Fibroblast of pulmonary artery (primary cell): Measurements from ENCODE around the gene CAPN5.

ENCODE experiments used
- DNase-seq: peaks from one replicate; pipeline ENCODE4 v3.0.0-alpha.2; 2010; ENCODE audit warnings: low read depth
- H3K4me3 ChIP-seq: replicated peaks from 2 replicates; pipeline ENCODE4 v1.5.1; 2011; ENCODE audit warnings: low read depth, mild to moderate bottlenecking, control low read depth, low read length, moderate library complexity
- CTCF ChIP-seq: IDR thresholded peaks from 2 replicates; pipeline ENCODE4 v1.5.1; 2011; ENCODE audit warnings: mild to moderate bottlenecking, control low read depth, low read length, inconsistent platforms; ENCODE audit errors: missing control alignments

Gene CAPN5

DNA sequence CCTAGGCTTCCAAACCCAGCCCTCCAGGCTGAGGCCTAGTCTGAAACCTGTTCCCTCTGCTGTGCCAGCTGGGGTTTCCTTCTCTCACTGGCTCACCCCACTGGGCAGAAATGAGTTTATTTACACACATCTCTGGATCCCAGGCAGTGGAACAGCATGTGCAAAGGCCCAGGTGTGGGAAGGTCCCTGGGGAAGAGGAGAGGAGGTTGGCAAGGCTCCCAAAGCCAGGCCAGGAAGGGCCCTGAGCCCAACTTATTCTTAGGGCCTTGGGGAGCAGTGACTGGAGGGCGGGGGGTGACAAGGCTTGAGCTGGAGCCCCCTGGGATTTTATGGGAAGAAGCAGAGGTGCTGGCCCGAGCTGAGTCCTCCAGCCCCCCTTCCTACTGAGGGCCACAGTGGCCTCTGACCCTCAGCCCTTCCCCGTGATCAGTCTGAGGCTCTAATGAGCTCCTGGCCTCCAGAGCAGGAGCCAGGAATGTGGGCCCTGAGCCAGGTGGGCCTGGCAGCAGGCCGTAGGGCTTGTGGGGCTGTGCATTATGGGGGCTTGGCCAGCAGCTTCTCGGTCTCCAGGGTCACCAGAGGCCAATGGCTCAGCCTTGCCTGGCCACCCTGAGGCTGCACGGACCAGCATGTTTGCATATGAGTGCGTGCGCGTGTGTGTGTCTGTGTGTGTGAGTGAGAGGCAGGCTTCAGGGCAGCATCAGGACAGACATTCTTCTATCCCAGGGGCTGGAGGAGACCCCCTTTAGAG is 64.2 kb downstream of the CAPN5 start:
- no peak for TF ChIP-seq CTCF
- peak; percentile 50 for DNase-seq
- no peak overlapping the region for H3K4me3 ChIP-seq

DNA sequence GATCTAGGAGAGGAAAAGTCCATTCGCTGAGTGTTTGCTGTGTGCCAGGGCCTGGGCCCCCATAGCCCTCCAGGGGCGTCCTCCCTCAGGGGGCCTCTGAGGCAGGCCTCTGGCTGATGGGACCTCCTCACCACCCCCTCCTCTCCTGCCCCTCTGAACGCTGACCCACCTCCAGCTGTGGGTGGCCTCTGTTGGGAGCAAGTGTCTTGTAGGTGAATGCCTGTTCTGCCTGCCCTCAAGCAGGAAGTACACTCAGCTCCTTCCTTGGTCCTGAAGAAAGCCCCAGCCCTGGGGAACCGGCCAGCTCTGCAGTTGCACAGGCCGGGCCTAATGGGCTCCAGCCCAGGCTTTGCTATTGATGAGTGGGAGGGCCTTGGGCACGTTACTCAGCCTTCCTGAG is 64.8 kb downstream of the CAPN5 start:
- H3K4me3 ChIP-seq: no peak overlapping the region
- no peak for DNase-seq
- no peak for TF ChIP-seq CTCF

GRCh38 chr11:77135069-77135468 is 68.3 kb downstream of the CAPN5 start:
- TF ChIP-seq CTCF: no peak
- no peak for DNase-seq
- no peak overlapping the region for H3K4me3 ChIP-seq

GRCh38 chr11:77136074-77136473 is 69.3 kb downstream of the CAPN5 start:
- H3K4me3 ChIP-seq: no peak overlapping the region
- TF ChIP-seq CTCF: no peak
- DNase-seq: peak; percentile 34

GRCh38 chr11:77136784-77137420 is 70.1 kb downstream of the CAPN5 start:
- DNase-seq: no peak
- TF ChIP-seq CTCF: no peak

DNA sequence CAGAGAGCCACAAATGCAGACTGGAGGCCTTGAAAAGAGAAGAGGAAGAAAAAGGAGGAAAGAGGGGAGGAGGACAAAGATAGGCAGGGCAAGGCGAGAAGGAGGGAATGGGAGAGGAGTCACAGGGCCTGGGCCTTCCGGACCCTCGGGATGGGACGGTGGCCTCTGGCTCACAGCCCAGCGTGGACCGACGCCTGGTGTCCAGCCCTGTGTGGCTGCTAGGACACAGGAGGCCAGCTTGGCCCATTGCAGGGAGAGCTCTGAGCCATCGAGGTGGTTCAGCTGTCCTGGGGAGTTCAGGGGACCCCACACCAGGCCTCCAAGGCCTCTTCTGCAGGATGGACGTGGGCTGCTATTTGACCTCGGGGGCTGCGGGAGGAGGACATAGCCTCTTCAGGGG is 70.7 kb downstream of the CAPN5 start:
- no peak overlapping the region for H3K4me3 ChIP-seq
- no peak for TF ChIP-seq CTCF
- no peak for DNase-seq

More at GRCh38 chr11:77136784-77137420, 70.1 kb downstream of the CAPN5 start:
- H3K4me3 ChIP-seq: no peak overlapping the region
